KOPT-K1 (cell line): ENCODE results near the gene COL5A1.

Experiments
- H3K27ac ChIP-seq: fragments of 200-600 bp; sonication (generic); 2 replicates; pipeline ENCODE4 v1.5.1; 2016; ENCODE audit warnings: antibody characterized with exemption, mild to moderate bottlenecking, low read depth, low read length; ENCODE audit not compliant: poor library complexity, severe bottlenecking
- H3K36me3 ChIP-seq: fragments of 200-600 bp; sonication (generic); 2 replicates; pipeline ENCODE4 v1.5.1; 2017; ENCODE audit warnings: antibody characterized with exemption, mild to moderate bottlenecking, low read length, moderate library complexity; ENCODE audit not compliant: insufficient read depth
- H3K9me3 ChIP-seq: fragments of 200-600 bp; sonication (generic); 2 replicates; pipeline ENCODE4 v1.5.1; 2017; ENCODE audit warnings: antibody characterized with exemption, low read length, mild to moderate bottlenecking; ENCODE audit not compliant: insufficient read depth, poor library complexity, severe bottlenecking

COL5A1 gene

GRCh38 chr9:134864821-134865190, 223.2 kb downstream of the COL5A1 start:
- Histone ChIP-seq H3K9me3 (no peaks in the 10 kb centered on the region), H3K36me3 (no peaks in the 10 kb centered on the region), H3K27ac (no peak overlapping the region)

- Histone ChIP-seq H3K9me3 (no peaks in the 10 kb centered on the region), H3K27ac (no peak overlapping the region), H3K36me3 (no peaks in the 10 kb centered on the region)
Measured at GRCh38 chr9:134867917-134868750, 226.5 kb downstream of the COL5A1 start.

DNA sequence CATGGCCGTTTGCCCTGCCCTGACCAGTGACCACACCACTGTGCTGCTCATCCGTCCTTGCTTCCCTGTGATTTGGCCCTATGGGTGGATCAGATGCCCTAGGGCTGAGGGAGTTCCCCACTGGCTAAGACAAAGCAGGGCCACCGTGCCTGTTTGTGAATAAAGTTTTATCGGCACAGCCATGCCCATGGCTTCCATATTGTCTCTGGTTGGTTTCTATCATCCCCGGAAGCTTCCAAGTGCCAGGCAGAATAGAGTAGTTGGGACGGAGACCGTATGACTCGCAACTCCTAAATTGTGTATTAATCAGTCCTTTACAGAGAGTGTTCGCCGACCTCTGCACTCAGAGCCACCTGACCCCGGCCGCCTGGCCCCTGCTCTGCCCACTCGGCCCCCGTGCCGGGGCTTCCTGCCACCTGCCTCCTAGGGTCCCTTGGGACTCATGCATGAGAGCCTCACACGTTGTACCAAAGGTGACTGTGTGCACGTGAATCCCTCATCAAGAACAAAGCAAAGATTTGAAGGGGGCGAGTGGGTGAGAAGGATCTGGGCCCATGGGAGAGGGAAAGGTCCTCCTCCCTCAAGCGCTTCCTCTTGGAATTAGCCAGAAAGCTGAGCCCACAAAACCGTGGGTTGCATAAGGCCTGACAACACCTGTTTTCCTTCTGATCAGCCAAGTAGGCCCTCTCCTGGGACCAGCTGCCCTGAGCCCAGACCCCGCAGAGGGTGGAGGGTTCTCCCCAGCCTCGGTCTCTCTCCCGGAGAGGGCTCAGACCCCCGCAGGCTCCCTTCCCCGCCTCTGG, 227.3 kb downstream of the COL5A1 start:
- H3K9me3 ChIP-seq, result no peaks in the 10 kb centered on the region
- H3K36me3 ChIP-seq, result no peaks in the 10 kb centered on the region
- no peak overlapping the region for H3K27ac ChIP-seq

DNA sequence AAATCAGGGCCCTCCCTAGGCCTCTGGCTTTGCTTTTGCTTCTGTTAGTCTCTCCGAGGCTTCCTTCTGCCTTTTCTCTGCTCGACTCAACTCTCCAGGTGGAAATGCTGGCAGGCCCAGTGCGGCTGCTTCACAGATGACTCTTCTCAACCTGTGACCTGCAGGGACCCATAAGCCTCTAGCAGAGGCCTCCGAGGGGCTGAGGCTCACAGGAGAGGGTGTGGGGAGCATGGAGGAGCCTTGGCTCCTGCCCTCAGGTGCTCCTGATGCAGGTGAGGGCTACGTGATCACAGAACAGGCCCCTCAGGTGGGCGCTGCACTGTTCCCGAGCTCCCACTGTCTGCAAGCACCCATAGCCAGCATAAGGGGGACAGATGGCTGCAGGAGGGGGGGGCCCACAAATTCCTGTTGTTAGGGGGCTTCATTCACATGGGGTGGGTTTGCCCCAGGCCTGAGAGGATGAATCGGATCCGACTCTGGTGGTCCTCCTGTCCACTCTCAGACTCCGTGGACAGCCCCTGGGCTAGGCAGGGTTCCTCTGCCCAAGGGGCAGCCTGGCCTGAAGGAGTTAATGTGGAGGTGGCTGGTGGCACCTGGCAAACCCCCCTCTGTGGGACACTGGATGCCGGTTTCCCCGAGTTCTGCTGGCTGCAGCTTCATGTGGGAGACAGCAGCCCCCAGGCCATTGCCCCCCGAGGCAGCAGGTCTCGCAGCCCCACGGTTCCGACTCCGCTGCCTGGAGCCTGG, 228.1 kb downstream of the COL5A1 start:
- no peak overlapping the region for H3K27ac ChIP-seq
- H3K36me3 ChIP-seq, result no peaks in the 10 kb centered on the region
- H3K9me3 ChIP-seq, result no peaks in the 10 kb centered on the region

- Histone ChIP-seq H3K27ac (no peak overlapping the region), H3K9me3 (no peaks in the 10 kb centered on the region), H3K36me3 (no peaks in the 10 kb centered on the region)
Measured at GRCh38 chr9:134870301-134870694, 228.7 kb downstream of the COL5A1 start.

- no peaks in the 10 kb centered on the region for H3K9me3 ChIP-seq
- no peak overlapping the region for H3K27ac ChIP-seq
- H3K36me3 ChIP-seq, result no peaks in the 10 kb centered on the region
Measured at GRCh38 chr9:134870746-134871662, 229.4 kb downstream of the COL5A1 start.

- Histone ChIP-seq H3K9me3 (no peaks in the 10 kb centered on the region), H3K27ac (no peak overlapping the region), H3K36me3 (no peaks in the 10 kb centered on the region)
Measured at GRCh38 chr9:134871697-134872340, 230.2 kb downstream of the COL5A1 start.

- Histone ChIP-seq H3K36me3 (no peaks in the 10 kb centered on the region), H3K9me3 (no peaks in the 10 kb centered on the region), H3K27ac (no peak overlapping the region)
Measured at GRCh38 chr9:134872482-134873231, 231.1 kb downstream of the COL5A1 start.

- no peaks in the 10 kb centered on the region for H3K9me3 ChIP-seq
- no peaks in the 10 kb centered on the region for H3K36me3 ChIP-seq
- H3K27ac ChIP-seq, result no peak overlapping the region
Measured at GRCh38 chr9:134875371-134875770, 233.8 kb downstream of the COL5A1 start.

DNA sequence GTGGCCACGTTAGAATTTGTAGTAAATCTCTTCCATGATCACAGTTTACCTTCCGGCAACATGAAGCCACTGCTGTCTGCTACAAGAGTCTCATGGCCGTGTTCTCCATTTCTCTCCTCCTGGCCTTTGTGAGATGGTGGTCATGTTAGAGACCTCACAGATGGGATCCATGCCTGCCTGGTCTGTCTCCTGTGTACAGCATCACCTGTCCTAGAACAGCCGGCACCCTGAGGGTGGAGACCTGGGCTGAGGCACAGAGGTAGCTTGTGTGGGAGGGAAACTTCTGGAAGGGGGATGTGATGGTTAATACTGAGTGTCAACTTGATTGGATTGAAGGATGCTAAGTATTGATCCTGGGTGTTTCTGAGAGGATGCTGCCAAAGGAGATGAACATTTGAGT, 235.9 kb downstream of the COL5A1 start:
- no peaks in the 10 kb centered on the region for H3K9me3 ChIP-seq
- no peak overlapping the region for H3K27ac ChIP-seq
- no peaks in the 10 kb centered on the region for H3K36me3 ChIP-seq

- Histone ChIP-seq H3K36me3 (no peaks in the 10 kb centered on the region), H3K9me3 (no peaks in the 10 kb centered on the region), H3K27ac (no peak overlapping the region)
Measured at GRCh38 chr9:134879664-134880483, 238.3 kb downstream of the COL5A1 start.

DNA sequence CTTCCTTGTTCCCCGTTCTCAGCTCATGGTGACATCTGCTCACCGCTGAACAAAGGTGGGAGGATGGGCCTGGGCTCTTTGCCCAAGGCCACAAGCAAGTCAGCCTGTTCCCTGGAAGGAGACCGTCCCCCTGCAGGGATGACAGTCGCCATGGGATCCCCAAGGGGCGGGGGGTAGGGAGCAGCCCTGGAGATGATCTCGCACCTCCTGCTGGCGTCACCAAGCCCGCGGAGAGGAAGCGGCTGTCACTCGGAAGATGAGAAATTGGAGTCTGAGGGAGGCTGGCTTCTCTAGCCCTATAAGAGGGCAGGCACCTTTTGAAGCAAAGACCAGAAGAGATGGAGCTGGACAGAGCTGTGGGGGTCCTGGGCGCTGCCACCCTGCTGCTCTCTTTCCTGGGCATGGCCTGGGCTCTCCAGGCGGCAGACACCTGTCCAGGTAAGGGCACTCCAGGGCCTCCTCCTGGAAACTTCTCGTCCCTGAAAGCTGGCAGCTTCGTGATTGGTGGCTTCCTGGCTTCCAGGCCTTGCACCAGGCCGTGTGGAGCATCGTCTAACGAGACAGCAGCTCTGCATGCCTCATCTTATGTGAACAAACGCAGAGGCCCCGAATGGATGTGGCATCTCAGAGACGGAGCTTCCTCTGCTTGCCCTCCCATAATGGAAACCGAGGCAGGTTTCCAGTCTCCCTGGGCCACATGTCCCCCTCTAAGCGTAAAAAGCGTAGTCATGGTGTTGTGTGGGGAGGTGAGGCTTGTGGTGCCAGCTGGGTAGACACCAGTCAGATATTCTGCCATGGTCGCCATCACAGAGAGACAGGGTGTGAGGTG, 239.1 kb downstream of the COL5A1 start, which contains the start of gene FCN2:
FCN2 (plus strand) TSS at position 327 of the 829 bp plus-strand sequence; CDS start at position 339, 12 bp downstream.
- no peaks in the 10 kb centered on the region for H3K9me3 ChIP-seq
- H3K27ac ChIP-seq, result no peak within 1 kb of the TSS
- no peaks in the 10 kb centered on the region for H3K36me3 ChIP-seq
